Right renal cortex interstitium (tissue), 3 donors: ENCODE measurements around the gene ZSCAN23. TPM values are rescaled to one million over a fixed set of nuclear protein-coding genes. Genes with fewer than 3 reads are reported as not detected.
A peak's percentile ranks its signal among the peaks of the same experiment; 100 is the strongest.

Source experiments
- DNase-seq, 3 donors: peaks; one replicate each; pipeline ENCODE4 v3.0.0-alpha.2; 2013; ENCODE audit warnings: low read depth in 3 of 3, low spot score in 2 of 3
- polyA plus RNA-seq, 3 donors: library from polyadenylated mRNA; unstranded; fragments of 120-200 nt; gene quantifications; one replicate each; pipeline ENCODE4 v1.2.1, GENCODE V29; 2013; ENCODE audit not compliant: insufficient read length in 3 of 3

Gene ZSCAN23
- polyA plus RNA-seq, 3 donors: 12.4 to 16.6 (median 16.1) TPM

GRCh38 chr6:28383235-28384142 is 59.8 kb downstream of the ZSCAN23 start:
- peak; percentile 72 to 83 (median 79) for DNase-seq

Other genes starting within 250 kb of the ZSCAN23 start
- 10 to 100 TPM; 28.3 to 34.2 (median 30.5) TPM for gene ZSCAN9, start 218.2 kb downstream of the ZSCAN23 start, polyA plus RNA-seq
- gene ZKSCAN4, start 191.2 kb downstream of the ZSCAN23 start, polyA plus RNA-seq: 10 to 100 TPM; 11.9 to 12.9 (median 12.2) TPM
- 1 to 10 TPM; 2.6 to 2.9 (median 2.7) TPM for gene NKAPL, start 184.2 kb downstream of the ZSCAN23 start, polyA plus RNA-seq
- gene ZSCAN26, start 176.3 kb downstream of the ZSCAN23 start, polyA plus RNA-seq: 10 to 100 TPM; 32.8 to 40.7 (median 35.0) TPM
- 10 to 100 TPM in 1 of 3 donors, 1 to 10 TPM in 2; 9.6 to 10.5 (median 9.8) TPM for gene PGBD1, start 161.9 kb downstream of the ZSCAN23 start, polyA plus RNA-seq
- gene ZSCAN31, start 107.3 kb downstream of the ZSCAN23 start, polyA plus RNA-seq: 10 to 100 TPM; 10.7 to 11.9 (median 11.8) TPM
- 10 to 100 TPM in 1 of 3 donors, 1 to 10 TPM in 2; 9.0 to 10.5 (median 9.8) TPM for gene ZKSCAN3, start 93.5 kb downstream of the ZSCAN23 start, polyA plus RNA-seq
- gene ZSCAN12, start 43.7 kb downstream of the ZSCAN23 start, polyA plus RNA-seq: 10 to 100 TPM; 14.5 to 17.2 (median 15.5) TPM
- not detected for gene GPX6, start 72.3 kb upstream of the ZSCAN23 start, polyA plus RNA-seq
- not detected for gene GPX5, start 82.4 kb upstream of the ZSCAN23 start, polyA plus RNA-seq